Glutamatergic neuron (in vitro differentiated cells): Measurements from ENCODE around the gene HSF4. TPM values are rescaled to one million over a fixed set of nuclear protein-coding genes. Genes with fewer than 3 reads are reported as not detected.
A peak's percentile ranks its signal among the peaks of the same experiment; 100 is the strongest.

Experiments
- DNase-seq: peaks from one replicate; pipeline ENCODE4 v3.0.0; 2022
- H3K27ac Mint-ChIP-seq: one replicate; pipeline ENCODE4 v1.8.0; 2020; ENCODE audit warnings: mild to moderate bottlenecking, mixed read lengths, inconsistent platforms; ENCODE audit not compliant: unreplicated experiment
- H3K27me3 Mint-ChIP-seq: one replicate; pipeline ENCODE4 v1.8.0; 2020; ENCODE audit warnings: mild to moderate bottlenecking, moderate library complexity, mixed read lengths, inconsistent platforms; ENCODE audit not compliant: unreplicated experiment
- H3K36me3 Mint-ChIP-seq: one replicate; pipeline ENCODE4 v1.8.0; 2020; ENCODE audit warnings: mild to moderate bottlenecking, mixed read lengths, inconsistent platforms; ENCODE audit not compliant: unreplicated experiment
- H3K4me1 Mint-ChIP-seq: one replicate; pipeline ENCODE4 v1.8.0; 2020; ENCODE audit warnings: mild to moderate bottlenecking, low read depth, mixed read lengths, inconsistent platforms; ENCODE audit not compliant: unreplicated experiment
- H3K4me3 Mint-ChIP-seq: one replicate; pipeline ENCODE4 v1.8.0; 2020; ENCODE audit warnings: mild to moderate bottlenecking, mixed read lengths, inconsistent platforms; ENCODE audit not compliant: unreplicated experiment
- H3K9me3 Mint-ChIP-seq: one replicate; pipeline ENCODE4 v1.8.0; 2020; ENCODE audit warnings: mild to moderate bottlenecking, moderate library complexity, mixed read lengths, inconsistent platforms; ENCODE audit not compliant: unreplicated experiment
- total RNA-seq: library from RNA; stranded (reverse); fragmentation: NEBNext Ultra II Directional; extraction: Animal tissue kit (Norgen Biotek cat#: 25700); gene quantifications from one replicate; pipeline ENCODE4 v1.2.1, GENCODE V29; 2021; ENCODE audit not compliant: unreplicated experiment
- TF ChIP-seq, protein P1 (sequence below): fragments of 200-600 bp; sonication (generic); IDR thresholded peaks from one replicate; pipeline ENCODE4 v1.5.0; 2021; ENCODE audit not compliant: partially characterized antibody, unreplicated experiment

Gene HSF4
- total RNA-seq, 1 donor from 2014 or later = 7.2 TPM

DNA sequence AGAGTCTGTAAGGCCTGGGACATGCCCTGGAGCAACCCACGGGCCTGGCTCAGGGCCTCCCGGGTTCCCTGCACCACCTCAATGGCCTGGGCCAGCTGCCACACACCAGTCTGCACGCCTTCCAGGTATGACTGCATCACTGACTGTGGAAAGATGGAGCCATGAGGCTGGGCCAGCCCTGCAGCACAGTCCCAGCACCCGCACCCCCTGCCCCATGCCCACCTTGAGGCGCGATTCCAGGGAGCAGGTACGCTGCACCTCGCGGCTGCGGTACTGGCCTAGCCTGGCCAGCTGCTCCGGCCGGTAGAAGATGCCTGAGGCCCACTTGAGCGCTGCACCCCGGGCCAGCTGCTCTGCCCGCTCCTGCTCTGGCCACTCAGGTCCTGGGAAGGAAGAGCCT, 24.3 kb downstream of the HSF4 start:
- peaks cover 10% of the 10 kb centered on the region for H3K27me3 Mint-ChIP-seq
- peaks cover 11% of the 10 kb centered on the region for H3K9me3 Mint-ChIP-seq
- TF ChIP-seq, protein P1, sequence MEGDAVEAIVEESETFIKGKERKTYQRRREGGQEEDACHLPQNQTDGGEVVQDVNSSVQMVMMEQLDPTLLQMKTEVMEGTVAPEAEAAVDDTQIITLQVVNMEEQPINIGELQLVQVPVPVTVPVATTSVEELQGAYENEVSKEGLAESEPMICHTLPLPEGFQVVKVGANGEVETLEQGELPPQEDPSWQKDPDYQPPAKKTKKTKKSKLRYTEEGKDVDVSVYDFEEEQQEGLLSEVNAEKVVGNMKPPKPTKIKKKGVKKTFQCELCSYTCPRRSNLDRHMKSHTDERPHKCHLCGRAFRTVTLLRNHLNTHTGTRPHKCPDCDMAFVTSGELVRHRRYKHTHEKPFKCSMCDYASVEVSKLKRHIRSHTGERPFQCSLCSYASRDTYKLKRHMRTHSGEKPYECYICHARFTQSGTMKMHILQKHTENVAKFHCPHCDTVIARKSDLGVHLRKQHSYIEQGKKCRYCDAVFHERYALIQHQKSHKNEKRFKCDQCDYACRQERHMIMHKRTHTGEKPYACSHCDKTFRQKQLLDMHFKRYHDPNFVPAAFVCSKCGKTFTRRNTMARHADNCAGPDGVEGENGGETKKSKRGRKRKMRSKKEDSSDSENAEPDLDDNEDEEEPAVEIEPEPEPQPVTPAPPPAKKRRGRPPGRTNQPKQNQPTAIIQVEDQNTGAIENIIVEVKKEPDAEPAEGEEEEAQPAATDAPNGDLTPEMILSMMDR = no peak
- no peaks in the 10 kb centered on the region for H3K36me3 Mint-ChIP-seq
- peaks cover 15% of the 10 kb centered on the region for H3K4me1 Mint-ChIP-seq
- no peak overlapping the region for H3K27ac Mint-ChIP-seq
- DNase-seq = no peak
- H3K4me3 Mint-ChIP-seq = no peak overlapping the region

DNA sequence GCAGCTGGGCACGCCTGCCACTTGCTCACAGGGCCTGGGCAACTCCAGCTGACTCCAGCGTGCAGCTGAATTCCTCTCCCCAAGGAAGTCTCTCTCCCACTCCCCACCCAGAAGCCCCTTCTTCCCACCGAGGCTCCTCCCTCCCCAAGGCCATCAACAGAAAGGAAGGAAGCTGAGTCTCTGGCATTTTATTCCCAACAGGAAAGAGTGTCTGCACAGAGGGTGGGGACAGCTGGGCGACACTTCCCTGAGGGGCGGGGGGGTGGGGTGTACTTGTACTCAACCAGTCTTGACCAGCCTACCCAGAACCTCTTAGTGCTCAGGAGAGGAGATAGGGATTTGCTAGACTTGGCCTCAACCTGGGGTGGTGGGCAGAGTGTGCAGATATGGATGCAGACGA, 25.5 kb downstream of the HSF4 start, which contains the start of gene EXOC3L1:
TSS of gene EXOC3L1 (minus strand) at position 96 of the 400 bp plus-strand sequence. CDS start 460 bp downstream, outside the sequence.
- TF ChIP-seq, protein P1 = no peak
- H3K4me3 Mint-ChIP-seq = peak within 1 kb of the TSS; percentile 34
- no peak within 1 kb of the TSS for H3K27ac Mint-ChIP-seq
- H3K9me3 Mint-ChIP-seq = peaks cover 11% of the 10 kb centered on the region
- no peaks in the 10 kb centered on the region for H3K36me3 Mint-ChIP-seq
- H3K27me3 Mint-ChIP-seq = peaks cover 10% of the 10 kb centered on the region
- no peak for DNase-seq
- H3K4me1 Mint-ChIP-seq = peaks cover 17% of the 10 kb centered on the region

DNA sequence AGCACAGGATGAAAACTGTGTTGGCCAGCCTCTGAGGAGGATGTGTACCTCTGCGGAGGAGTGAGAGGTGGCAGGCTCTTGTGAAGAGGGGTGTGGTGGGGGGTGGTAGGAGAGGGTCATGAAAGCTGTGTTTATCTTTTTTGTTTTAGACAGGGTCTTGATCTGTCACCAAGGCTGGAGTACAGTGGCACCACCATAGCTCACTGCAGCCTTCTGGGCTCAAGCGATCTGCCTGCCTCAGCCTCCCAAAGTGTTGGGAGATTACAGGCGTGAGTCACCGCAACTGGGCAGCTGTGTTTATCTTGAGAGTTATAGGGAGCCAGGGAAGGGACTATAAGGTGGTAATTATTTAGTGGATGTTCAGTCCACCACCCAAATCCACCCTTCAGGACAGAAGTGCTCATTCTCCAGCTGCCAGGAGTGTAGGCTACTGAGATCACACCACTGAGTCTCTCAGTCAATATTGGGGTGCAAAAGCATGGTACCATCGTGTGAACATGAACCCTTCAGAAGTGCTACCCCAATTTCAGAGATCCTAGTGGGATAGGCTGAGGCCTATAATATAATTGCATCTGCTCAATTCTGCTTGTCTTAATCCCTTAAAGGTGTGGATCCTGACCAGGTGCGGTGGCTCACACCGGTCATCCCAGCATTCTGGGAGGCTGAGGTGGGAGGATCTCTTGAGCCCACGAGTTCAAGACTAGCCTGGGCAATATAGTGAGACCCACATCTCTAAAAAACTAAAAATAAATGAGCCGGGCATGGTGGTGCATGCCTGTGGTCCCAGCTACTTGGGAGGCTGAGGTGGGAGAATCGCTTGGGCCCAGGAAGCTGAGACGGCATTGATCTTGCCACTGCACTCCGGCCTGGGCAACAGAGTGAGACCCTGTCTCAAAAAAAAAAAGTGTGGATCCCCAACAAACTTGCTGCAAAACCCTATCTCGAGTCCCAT, 26.2 kb downstream of the HSF4 start:
- no peaks in the 10 kb centered on the region for H3K36me3 Mint-ChIP-seq
- peaks cover 12% of the 10 kb centered on the region for H3K4me1 Mint-ChIP-seq
- no peak overlapping the region for H3K27ac Mint-ChIP-seq
- H3K4me3 Mint-ChIP-seq = peak overlapping the region; percentile 84
- TF ChIP-seq, protein P1 = no peak
- H3K9me3 Mint-ChIP-seq = peaks cover 10% of the 10 kb centered on the region
- DNase-seq = no peak
- H3K27me3 Mint-ChIP-seq = peaks cover 8% of the 10 kb centered on the region

DNA sequence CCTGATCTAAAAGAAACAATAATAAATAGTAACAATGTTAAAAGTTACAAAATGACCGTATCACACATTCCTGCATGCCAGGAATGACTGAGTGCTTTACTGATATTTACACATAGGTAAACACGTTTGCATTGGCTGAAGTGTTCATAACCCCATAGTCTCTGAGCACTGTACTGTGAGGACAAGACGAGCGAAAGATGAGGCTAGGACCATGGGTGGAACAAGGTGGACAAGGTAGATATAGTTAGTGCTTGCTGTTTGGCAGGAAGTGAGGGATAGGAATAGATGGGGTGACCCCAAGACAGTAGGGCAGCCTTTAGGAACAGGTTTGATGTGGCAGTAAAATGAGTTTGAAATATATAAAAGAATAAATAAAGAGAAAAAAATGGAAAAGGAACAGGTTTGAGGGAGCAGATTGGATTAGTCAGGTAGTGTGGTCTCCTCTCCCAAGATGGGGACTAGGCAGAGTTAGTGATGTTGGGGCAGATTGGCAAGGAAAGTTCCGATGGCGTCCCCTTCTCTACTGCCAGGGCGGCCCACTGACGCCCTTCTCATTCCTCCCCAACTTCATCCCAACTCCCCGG, 27.0 kb downstream of the HSF4 start:
- TF ChIP-seq, protein P1 = no peak
- no peak for DNase-seq
- Mint-ChIP-seq H3K27me3 (peaks cover 8% of the 10 kb centered on the region), H3K36me3 (no peaks in the 10 kb centered on the region), H3K4me1 (peaks cover 11% of the 10 kb centered on the region), H3K9me3 (peaks cover 12% of the 10 kb centered on the region), H3K27ac (peak overlapping the region; percentile 17), H3K4me3 (peak overlapping the region; percentile 84)
